Stimulated activated CD4-positive, alpha-beta T cell treated with anti-CD3 and anti-CD28 coated beads, TNF-alpha, amount 100 ng/mL, for 1 hour (primary cell): ENCODE measurements around the gene CAVIN2.

Experiments
- DNase-seq, 3 donors: peaks; one replicate each; pipeline ENCODE4 v3.0.0-alpha.2; 2020; ENCODE audit warnings: low read depth in 3 of 3, low spot score in 1 of 3

The CAVIN2 gene

DNA sequence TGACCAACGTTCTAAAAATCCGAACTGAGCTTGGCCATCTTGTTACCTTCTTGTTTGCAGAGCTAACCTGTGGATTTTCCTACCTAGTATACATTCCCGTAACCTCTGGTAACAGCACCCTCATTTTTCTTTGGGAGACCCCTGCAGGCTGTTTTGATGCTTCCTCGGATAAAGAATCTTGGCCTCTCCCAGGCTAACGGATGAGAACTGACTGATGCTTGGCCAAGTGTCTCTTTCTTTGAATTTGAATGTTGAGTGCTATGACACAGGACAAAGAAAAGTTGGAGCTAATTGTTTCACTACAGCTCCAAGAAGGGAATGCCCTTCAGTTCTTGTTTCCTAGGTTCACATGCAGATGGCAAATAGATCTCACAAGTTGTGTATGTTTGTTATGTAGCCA is 19.3 kb upstream of the CAVIN2 start:
- DNase-seq = no peak

DNA sequence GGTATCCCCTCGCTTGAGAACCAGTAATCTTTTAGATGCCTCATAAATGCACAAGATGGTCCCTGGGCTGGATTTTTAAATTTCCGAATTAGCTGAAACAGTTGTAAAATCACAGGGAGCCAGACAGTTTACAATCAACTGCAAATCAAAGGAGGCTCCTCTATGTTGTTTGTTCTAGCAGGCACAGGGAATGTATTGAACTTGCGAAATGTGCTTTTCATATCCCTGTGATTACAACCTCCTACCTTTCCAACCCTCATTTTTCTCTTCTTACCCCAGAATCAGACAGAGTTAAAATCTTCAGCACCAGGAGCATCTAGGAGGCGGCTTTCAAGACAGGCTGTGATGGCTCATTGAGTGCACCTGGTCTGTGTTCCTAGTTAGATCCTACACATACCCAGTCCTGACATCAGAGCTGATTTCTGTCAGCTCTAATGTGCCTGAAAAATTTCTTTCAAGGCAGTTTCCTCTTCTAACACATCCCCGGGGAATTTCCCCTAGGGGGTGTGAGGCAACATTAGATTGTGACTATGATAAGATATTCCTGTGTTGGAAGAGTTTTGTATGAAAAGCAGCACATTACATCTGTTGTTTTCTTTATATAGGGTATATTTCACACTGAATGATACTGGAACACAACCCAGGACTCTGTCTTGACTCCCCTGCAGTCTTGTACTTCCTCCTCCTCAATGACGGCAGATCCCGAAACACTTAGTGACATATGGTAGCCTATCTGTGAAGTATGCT is 17.9 kb upstream of the CAVIN2 start:
- DNase-seq = no peak

DNA sequence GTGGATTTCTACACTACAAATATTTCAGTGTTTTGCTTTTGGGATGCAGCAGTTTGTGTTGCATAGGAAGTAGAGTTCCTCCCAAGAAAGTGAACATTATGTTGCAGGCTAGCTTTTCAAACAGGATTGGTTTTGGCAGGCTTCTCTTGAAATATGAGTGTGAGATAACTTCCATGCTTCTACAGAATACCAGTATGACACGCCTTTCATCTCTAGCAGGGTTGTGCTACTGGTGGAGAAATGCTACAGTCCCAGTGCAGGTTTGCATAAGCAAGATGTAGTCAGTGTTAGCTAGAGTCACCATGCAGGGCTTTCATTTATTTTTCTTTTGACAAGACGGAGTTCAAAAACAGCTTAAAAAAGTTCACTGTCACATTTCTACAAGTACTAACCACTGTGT is 17.1 kb upstream of the CAVIN2 start:
- DNase-seq = no peak

DNA sequence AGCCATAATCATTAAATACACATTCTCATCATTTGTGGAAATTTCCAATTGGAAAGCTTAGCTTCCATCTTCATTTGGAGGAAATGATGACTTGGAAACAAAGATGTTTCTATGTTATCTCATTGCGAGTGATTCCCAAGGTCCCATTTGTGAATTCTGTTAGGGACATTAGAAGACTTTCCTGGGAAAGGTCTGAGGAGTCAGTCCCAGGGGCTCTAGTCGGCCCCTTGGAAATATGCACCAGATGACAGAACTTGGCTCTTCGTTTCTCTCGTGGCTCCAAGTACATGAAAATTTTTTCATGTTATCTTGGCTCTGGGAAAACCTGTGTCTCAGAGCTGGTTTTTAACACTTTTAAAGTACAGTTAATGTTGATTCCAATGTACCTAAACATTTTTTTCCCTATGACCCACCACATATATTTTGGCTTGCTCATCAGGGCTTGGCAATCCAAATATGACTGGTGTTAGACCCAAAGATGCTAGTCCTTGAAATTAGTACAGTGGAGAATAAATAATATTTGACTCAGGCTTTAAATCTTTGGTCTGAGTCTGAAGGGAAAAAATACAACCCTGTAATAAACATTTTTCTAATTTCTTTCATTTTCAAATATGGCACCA is 15.4 kb upstream of the CAVIN2 start:
- no peak for DNase-seq

DNA sequence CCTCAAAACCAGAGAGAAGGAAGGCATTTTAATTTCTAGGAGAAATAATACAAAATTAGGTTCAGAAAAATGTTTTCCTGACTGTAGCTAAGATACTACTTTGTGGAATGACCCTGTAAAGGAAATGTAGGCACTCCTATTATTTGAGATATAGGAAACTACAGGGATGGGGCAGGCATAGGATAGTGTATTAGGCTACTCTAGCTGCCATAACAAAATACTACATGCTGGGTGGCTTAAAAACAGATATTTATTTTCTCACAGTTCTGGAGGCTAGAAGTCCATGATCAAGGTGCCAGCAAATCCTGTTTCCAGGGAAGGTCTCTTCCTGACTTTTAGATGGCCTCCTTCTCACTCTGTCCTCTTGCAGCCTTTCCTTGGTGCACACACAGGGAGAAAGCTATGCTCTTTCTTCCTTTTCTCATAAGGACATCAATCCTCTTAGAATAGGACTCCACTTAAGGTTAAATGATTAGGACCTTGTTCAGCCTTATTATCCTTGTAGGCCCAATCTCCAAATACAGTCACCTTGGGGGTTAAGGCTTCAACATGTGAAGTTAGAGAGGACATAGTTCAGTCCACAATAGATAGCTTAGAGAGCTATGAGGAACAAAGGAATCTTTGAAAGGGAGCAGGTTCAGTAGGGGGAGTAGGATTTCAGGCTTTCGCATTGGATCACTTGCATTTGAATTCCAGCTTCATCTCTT is 14.0 kb upstream of the CAVIN2 start:
- DNase-seq = no peak

DNA sequence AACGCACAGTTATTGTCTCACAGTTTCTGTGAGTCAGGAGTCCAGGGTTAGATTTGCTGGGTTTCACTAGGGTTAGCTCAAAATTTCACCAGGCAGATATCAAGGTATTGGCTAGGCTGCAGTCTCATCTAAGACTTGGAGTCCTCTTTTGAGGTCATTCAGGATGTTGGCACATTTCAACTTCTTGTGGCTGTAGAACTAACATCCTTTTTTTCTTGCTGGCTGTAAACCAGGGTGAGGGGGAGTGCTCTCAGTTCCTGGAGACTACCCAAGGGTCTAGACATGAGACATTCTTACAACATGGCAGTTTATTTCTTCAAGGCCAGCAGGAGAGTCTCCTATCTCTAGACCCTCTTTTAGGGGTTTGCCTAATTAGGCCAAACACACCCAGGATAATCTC is 12.8 kb upstream of the CAVIN2 start:
- no peak for DNase-seq

DNA sequence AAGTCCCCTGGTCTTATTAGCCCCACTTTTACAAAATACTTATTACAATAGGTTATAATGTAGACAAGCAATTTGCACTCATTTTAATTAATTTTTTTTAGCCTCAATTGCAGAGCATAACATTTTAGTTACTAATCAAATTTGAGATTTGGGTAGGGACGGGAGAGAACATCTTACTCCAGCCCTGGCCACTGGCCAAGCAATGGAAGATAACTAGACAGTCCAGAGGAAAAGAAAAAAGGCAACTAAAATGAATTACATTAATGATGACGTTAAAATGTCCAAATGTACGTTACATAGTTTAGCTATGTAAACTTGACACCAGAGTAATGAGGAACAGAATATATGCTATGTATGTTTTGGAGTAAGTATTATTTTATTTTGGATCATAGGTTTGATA is 11.0 kb upstream of the CAVIN2 start:
- DNase-seq = no peak

DNA sequence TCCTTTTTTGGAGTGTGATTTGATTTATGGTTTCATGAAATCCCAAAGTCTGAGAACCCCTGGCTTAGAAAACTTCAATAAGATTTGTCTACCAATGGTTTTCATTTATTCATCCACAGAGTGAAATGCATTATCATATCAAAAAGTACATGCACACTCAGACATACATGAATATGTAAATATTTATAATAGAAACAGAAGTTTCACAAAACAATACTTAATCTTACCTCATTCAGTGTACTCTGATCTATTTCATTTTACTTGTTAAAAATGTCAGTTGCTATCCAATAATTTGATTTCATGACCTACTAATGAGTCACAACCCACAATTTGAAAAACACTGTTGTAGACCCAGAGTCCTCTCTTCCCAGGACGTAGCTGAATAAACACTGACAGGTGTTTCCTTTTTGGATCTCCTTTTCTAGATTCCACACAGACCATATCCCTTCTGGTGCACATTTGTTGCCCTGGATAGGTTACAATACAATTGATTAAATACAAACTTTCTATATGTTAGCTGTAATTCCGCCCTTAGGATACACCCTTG is 10.4 kb upstream of the CAVIN2 start:
- DNase-seq = no peak

DNA sequence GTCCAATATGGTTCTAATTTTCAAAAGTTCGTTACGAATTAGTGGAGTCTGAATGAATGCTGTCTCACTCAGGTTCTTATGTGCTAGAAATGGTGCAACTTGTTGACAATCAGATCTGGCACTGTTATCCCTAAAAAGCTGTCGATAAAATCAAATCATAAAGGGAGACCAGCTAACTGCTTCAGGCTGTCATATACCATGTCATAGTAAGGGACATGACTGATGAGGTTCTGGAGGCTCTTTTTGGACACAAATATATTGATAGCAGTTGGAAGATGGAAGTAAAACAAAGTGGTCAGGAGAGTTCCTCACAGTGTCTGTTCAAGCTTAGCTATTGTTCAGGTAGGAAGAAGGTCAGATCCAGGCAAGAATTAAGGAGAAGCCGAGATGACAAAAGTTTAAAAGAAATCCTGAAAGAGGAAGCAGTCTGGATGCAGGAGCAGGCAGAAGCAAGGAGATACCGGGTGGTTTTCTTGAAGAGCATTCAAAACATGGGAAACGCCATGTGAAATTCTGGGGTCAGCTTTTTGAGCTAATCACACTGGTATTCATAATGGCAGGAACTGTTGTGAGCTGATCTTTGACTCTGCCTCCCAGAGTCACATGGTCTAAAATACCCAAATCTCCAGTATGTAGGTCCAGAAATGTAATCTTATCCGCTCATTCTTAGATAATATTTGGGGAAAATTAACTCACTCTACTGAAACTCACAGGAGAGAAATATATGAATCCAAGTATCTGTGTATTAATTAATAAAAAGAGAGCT is 9.4 kb upstream of the CAVIN2 start:
- no peak for DNase-seq

DNA sequence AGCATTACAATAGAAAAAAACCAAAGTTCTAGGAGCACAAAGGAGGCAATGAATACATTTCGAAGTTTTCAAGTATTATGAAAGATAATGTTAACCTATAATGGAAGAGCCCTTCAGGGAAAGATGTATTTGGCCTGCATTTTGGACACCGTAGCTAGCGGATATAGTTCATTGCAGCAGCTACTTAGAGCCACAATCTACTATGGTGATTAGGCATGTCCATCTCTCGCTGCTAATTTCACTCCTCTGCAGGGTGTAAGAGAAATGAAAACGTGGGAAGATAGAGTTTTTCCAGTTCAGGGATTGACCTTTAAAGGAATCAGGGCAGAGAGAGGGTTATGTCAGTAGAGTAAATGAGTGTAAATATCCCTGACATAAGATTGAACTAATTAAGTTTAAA is 8.5 kb upstream of the CAVIN2 start:
- no peak for DNase-seq

DNA sequence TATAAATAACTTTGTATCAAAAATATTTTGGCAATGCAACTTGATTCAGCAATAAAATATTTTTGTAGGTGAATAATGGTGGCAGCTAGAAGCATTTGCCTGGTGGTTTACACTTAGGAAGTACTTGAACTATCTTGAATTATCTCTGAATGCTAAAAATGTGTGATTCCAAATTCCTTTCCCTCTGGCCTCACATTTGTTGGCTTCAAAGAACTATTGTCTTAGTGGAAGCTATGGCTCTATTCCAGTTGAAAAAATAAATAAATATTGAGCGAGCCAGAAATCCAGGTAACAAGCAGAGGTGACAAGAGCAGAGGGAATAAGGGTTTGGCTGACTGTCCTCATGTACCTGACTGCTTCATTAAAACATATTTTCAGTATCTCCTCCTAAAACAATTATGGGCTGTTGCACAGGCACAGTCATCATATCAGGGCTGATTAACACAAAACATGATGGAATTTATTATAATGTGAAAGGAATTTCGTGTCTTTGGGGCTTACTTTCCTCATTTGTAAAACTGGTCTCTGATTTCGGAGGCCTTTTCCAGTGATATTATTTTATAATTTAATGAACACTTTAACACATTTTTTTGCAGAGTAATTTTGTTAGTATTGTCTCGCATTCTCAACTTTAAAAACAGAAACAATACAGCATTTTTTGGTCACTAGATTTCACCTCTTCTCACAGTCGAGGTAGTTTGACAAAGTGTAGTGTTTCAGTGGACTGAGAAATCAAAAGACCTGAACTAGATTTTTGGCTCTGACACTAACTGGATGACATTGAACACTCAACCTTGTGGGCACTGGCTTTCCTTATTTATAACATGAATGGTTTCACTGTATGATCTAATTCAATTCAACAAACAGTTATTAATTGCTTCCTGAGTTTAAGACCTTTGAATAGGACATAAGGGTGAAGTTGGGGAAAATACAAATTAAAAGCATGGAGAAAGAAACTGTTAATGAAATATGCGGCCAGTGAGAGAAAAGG is 7.8 kb upstream of the CAVIN2 start:
- DNase-seq = no peak

DNA sequence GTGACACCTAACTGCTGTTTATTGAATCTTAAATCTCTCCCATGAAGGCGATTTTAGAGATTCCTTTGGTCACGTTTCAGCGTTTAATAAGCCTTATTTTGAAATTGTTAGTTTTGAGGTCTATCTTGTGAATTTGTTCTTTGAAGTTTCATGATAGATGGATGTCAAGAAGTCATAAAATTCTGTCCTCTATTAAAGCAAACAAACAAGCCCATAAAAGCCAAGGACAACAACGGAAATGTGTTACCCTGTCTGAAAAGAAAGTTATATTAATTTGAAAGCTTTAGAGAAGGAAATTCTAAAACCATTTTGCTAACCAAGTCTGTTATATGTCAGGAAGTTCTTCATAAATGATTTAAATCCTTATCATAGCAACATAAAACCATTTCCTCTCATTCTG is 7.0 kb upstream of the CAVIN2 start:
- no peak for DNase-seq

DNA sequence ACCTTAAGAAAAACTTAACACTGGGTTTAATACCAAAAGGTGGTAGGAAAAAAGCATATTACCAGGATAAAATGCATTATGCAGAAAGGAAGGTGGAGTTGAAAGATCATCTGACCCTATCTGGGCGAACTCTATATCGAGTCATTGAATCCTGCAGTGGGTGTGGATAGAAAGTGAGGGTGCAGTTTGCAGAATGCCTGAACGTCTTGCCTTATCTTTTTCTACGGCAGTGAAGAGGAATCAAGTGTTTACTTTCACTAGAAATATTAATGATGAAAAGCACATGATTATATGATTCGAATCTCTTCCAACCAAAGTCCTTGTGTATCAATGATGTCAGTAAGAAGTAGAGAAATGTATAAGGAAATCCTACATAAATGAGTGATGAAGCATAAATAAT is 4.3 kb upstream of the CAVIN2 start:
- no peak for DNase-seq

DNA sequence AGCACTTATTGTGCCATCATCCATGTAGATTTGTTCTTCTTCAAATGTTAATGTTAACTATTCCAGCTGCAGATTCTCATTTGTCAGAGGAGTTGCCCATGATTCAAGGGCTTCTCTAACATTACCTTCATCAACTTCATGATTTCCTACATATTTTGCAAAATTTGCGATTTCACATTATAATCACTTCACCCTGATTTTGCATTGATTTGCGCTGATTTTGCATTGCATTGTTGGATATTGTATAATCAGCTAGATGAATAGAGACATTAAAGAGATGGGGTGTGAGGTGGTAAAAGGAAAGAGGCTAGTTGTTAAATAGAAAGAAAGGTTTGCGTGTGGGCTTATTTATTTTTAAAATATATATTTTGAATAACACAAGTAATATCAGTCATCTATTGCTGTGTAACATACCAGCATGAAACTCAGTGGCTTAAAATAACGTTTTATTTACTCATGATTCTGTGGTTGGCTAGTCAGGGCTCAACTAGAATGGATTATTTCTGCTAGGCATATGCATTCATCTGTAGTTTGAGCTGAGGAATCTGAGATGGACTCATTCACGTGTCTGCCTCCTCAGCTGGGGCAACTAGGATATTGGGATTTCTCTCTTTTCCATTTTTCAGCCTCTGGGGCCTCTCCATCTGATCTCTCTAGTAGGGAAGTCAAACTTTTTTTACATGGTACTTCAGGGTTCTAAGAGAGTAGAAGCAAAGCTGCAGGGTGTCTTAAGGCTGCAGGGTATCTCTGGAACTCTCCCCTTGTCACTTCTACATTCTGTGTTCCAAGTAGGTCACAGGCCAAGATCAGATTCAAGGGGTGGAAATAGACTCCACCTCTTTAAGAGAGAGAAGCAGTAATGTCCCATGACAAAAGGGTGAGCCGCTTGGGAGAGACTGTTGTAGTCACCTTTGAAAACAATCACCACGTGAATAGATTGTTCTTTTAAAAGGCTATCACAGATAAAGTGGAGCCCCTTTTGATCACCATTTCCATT is 2.2 kb upstream of the CAVIN2 start:
- DNase-seq = no peak

DNA sequence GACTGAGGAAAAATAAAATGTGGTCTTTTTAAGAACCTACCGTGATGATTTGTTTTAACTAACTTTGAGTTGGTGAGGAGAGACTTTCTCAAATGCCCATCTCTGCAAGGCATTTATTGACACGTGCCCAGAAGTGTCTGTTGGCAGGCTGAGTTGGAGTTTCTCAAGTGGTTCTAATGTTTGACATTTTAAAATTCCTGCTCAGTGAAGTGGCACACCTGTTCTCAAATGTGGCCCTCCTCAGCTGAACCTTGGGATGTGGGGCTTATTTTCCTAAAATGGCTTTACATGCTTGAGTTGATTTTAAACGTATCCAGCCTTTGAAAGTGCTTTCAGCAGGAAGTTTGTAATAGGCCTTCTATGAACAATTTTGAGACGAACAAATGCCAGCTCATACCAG is 876 bp upstream of the CAVIN2 start:
- DNase-seq = no peak

DNA sequence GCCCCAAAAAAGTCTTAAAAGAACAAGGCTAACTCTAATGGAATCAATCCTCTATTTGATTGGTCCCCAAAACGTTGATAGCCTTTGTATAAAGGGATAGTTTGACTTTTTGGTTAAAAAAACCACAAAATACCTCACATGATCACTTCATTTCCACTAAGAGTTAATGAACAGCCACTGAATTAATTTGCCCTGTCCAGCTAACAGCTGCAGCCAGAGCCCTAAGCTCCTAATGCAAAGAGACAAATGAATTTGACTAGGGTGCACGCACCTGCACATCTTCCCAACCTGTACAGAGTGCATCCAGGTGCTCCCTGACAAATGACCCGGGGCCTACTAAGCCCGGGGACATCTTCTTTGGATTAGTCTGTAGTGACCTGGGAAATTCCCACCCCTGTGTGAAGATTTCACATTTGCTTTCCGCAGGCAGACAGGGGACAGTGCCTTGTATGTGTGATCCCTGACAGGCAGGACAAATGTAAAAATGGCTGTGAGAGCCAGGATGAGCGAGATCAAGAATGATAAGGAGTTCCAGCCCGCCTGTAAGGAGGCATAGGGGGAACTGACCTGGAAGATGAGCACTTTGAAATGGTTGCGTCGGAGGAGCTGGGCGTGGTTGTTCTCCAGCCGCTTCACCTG is 893 bp downstream of the CAVIN2 start:
- DNase-seq = no peak

DNA sequence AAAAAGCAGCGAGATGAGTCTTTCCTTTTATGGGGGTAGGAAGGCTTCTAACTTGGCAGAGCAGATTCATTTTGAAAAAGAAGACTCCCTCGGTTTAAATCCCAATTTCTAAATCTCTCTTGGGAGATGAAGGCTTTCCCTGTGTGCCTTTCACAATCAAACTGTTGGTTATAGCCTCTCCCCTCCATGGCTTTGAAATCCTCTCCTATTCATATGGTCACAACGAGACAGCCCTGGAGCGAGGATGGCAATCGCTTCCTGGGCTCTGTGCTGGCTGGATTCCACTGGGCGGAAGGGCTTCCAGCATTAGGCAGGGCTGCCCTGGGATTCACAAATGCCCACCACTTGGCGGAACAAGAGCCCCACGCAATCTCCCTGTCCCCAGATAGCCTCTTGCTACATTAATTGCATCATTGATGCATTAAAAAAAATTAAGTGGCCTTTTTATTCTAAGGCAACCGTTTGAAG is 1.6 kb downstream of the CAVIN2 start:
- DNase-seq = no peak

DNA sequence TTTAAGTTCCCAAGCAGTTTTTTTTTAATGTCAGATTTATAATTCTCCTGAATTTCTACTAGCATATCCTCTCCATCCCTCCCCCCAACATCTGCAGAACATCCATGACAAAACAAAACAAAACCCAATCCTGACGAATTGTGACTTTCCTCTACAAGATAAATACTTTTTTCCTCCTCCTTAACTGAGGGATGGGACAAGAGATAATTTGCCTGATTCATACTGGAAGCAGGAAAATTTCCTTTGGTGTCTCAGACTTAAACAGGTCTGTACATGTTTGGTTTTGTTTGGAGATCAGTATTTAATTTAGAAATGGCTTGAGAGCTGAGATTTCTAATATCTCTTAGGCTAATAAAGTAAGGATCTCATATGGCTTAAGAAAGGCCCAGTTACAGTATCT is 2.2 kb downstream of the CAVIN2 start:
- no peak for DNase-seq
